ENCODE results near the gene MAS1L.

Gene MAS1L

GRCh38 chr6:29529956-29530355 is 42.2 kb upstream of the MAS1L start:
- H3K36me3 ChIP-seq (replicated peaks; ENCODE audit: low read depth, low read length) = no peaks in the 10 kb centered on the region
- no peak for TF ChIP-seq EZH2phosphoT487 (IDR thresholded peaks at IDR 0.05; ENCODE audit: low read depth)
- TF ChIP-seq, protein P1, sequence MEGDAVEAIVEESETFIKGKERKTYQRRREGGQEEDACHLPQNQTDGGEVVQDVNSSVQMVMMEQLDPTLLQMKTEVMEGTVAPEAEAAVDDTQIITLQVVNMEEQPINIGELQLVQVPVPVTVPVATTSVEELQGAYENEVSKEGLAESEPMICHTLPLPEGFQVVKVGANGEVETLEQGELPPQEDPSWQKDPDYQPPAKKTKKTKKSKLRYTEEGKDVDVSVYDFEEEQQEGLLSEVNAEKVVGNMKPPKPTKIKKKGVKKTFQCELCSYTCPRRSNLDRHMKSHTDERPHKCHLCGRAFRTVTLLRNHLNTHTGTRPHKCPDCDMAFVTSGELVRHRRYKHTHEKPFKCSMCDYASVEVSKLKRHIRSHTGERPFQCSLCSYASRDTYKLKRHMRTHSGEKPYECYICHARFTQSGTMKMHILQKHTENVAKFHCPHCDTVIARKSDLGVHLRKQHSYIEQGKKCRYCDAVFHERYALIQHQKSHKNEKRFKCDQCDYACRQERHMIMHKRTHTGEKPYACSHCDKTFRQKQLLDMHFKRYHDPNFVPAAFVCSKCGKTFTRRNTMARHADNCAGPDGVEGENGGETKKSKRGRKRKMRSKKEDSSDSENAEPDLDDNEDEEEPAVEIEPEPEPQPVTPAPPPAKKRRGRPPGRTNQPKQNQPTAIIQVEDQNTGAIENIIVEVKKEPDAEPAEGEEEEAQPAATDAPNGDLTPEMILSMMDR (IDR thresholded peaks at IDR 0.05; ENCODE audit: low read depth, low read length) = no peak
- no peaks in the 10 kb centered on the region for H3K9me3 ChIP-seq (ENCODE audit: insufficient read depth, low read length)
- no peak overlapping the region for H3K27ac ChIP-seq (ENCODE audit: low read length)
- no peak overlapping the region for H3K4me3 ChIP-seq (ENCODE audit: low read length)
- no peak overlapping the region for H2AFZ ChIP-seq (ENCODE audit: low read depth, low read length)
- H3K27me3 ChIP-seq (ENCODE audit: low read depth, low read length) = no peaks in the 10 kb centered on the region
- H3K4me2 ChIP-seq (ENCODE audit: low read length) = no peak overlapping the region
- peaks cover 7% of the 10 kb centered on the region for H3K4me1 ChIP-seq (ENCODE audit: low read length)
- H3K79me2 ChIP-seq (ENCODE audit: low read length) = no peaks in the 10 kb centered on the region
- H4K20me1 ChIP-seq (ENCODE audit: insufficient read depth, low read length) = no peaks in the 10 kb centered on the region
- no peak overlapping the region for H3K9ac ChIP-seq (ENCODE audit: low read length)

DNA sequence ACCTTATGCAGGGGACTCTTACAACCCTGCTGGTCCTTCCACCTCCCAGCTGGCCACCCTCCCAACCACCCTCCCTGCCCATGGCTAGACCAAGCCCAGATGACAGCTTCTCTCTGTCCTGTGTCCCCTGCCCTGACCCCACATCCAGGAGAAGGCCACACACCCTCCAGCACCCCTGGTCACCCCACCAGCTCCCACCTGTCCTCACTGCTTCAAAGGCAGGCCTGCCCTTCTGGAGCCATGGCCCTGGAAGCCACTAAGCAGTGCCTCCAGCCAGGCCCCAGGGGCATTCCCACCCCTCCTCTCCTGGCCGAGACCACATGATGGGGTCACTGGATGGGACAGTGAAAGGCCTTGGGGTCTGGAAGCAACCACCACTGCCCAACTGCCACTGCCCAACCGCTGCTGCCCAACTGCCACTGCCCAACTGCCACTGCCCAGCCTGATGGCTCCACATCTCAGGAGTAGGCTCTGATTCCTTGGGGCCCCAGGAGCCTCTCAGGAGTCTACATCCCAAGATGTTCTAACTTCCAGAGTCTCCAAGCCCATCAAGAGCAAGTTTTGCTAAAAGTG is 41.3 kb upstream of the MAS1L start:
- Histone ChIP-seq H3K9me3 (ENCODE audit: insufficient read depth, low read length) (no peaks in the 10 kb centered on the region), H2AFZ (ENCODE audit: low read depth, low read length) (no peak overlapping the region), H3K4me1 (ENCODE audit: low read length) (peaks cover 7% of the 10 kb centered on the region), H3K27ac (ENCODE audit: low read length) (no peak overlapping the region), H3K27me3 (ENCODE audit: low read depth, low read length) (no peaks in the 10 kb centered on the region), H3K4me2 (ENCODE audit: low read length) (no peak overlapping the region), H3K36me3 (replicated peaks; ENCODE audit: low read depth, low read length) (no peaks in the 10 kb centered on the region), H4K20me1 (ENCODE audit: insufficient read depth, low read length) (no peaks in the 10 kb centered on the region), H3K79me2 (ENCODE audit: low read length) (no peaks in the 10 kb centered on the region), H3K4me3 (ENCODE audit: low read length) (no peak overlapping the region), H3K9ac (ENCODE audit: low read length) (no peak overlapping the region)
- no peak for TF ChIP-seq EZH2phosphoT487 (IDR thresholded peaks at IDR 0.05; ENCODE audit: low read depth)
- TF ChIP-seq, protein P1 (IDR thresholded peaks at IDR 0.05; ENCODE audit: low read depth, low read length) = no peak

DNA sequence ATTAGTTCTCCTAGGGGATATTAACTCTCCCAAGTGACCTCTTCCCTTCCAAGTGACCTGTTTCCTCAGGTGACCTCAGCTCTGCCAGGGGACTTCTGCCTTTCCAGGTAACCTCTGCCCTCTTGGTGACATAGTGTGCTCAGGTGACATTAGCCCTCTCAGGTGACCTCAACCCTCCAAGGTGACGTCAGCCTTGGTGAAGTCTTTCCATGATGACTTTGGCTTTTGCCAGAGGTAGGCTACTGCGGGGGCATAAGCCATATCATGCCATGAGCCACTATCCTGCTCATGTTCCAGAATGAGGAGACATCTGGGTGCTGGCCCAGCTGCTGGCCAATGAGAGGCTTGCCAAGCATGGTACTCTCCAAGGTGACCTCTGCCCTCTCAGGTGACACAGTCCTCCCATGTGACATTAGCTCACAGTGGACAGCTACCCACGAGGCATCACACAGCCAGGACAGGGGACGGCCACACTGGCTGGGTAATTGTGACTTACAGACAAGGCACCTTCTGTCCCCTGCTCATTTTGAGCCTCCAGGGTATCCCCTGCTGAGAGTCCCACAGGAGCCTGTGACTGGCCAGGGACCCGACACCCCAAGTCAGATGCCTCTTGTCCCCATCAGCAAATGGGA is 40.7 kb upstream of the MAS1L start:
- H3K9me3 ChIP-seq (ENCODE audit: insufficient read depth, low read length) = no peaks in the 10 kb centered on the region; the same call in 1 of the 2 replicates
- H3K4me3 ChIP-seq (ENCODE audit: low read length) = no peak overlapping the region
- H3K27ac ChIP-seq (ENCODE audit: low read length) = no peak overlapping the region
- H3K4me1 ChIP-seq (ENCODE audit: low read length) = peaks cover 7% of the 10 kb centered on the region
- H3K79me2 ChIP-seq (ENCODE audit: low read length) = no peaks in the 10 kb centered on the region
- H2AFZ ChIP-seq (ENCODE audit: low read depth, low read length) = no peak overlapping the region
- no peak overlapping the region for H3K4me2 ChIP-seq (ENCODE audit: low read length)
- H3K9ac ChIP-seq (ENCODE audit: low read length) = no peak overlapping the region
- no peaks in the 10 kb centered on the region for H4K20me1 ChIP-seq (ENCODE audit: insufficient read depth, low read length)
- no peaks in the 10 kb centered on the region for H3K27me3 ChIP-seq (ENCODE audit: low read depth, low read length)
- TF ChIP-seq EZH2phosphoT487 (IDR thresholded peaks at IDR 0.05; ENCODE audit: low read depth) = no peak
- TF ChIP-seq, protein P1 (IDR thresholded peaks at IDR 0.05; ENCODE audit: low read depth, low read length) = no peak
- H3K36me3 ChIP-seq (replicated peaks; ENCODE audit: low read depth, low read length) = no peaks in the 10 kb centered on the region

GRCh38 chr6:29527564-29527963 is 39.8 kb upstream of the MAS1L start:
- no peaks in the 10 kb centered on the region for H3K79me2 ChIP-seq (ENCODE audit: low read length)
- TF ChIP-seq EZH2phosphoT487 (IDR thresholded peaks at IDR 0.05; ENCODE audit: low read depth) = no peak
- TF ChIP-seq, protein P1 (IDR thresholded peaks at IDR 0.05; ENCODE audit: low read depth, low read length) = no peak
- no peak overlapping the region for H3K27ac ChIP-seq (ENCODE audit: low read length)
- no peaks in the 10 kb centered on the region for H4K20me1 ChIP-seq (ENCODE audit: insufficient read depth, low read length)
- peaks cover 7% of the 10 kb centered on the region for H3K4me1 ChIP-seq (ENCODE audit: low read length)
- H3K9me3 ChIP-seq (ENCODE audit: insufficient read depth, low read length) = peaks cover 3% of the 10 kb centered on the region; the same call in 1 of the 2 replicates
- H3K4me3 ChIP-seq (ENCODE audit: low read length) = no peak overlapping the region
- H3K4me2 ChIP-seq (ENCODE audit: low read length) = no peak overlapping the region
- H2AFZ ChIP-seq (ENCODE audit: low read depth, low read length) = no peak overlapping the region
- H3K36me3 ChIP-seq (replicated peaks; ENCODE audit: low read depth, low read length) = no peaks in the 10 kb centered on the region
- no peaks in the 10 kb centered on the region for H3K27me3 ChIP-seq (ENCODE audit: low read depth, low read length)
- H3K9ac ChIP-seq (ENCODE audit: low read length) = no peak overlapping the region

Measured in OCI-LY3 (cell line).